Esophagus squamous epithelium (tissue), 5 donors: ENCODE results near the gene AP5Z1. TPM values are rescaled to one million over a fixed set of nuclear protein-coding genes. Genes with fewer than 3 reads are reported as not detected.
A peak's percentile ranks its signal among the peaks of the same experiment; 100 is the strongest.

Source experiments
- DNase-seq: peaks from one replicate; lab custom pipeline; 2025; lab: John Stamatoyannopoulos, UW
- H3K27ac ChIP-seq, 4 donors: fragments of 200-600 bp; sonication (generic); one replicate each; pipeline ENCODE4 v1.5.1; 2016 to 2019; ENCODE audit warnings: mild to moderate bottlenecking in 1 of 4
- H3K27me3 ChIP-seq, 4 donors: fragments of 200-600 bp; sonication (generic); 1 replicate in 3 of 4; 2 replicates in 1 of 4; pipeline versions ENCODE4 v1.5.1 to v1.6.0; 2017 to 2021; ENCODE audit warnings: antibody characterized with exemption in 1 of 4
- H3K36me3 ChIP-seq, 3 donors: fragments of 200-600 bp; sonication (generic); one replicate each; pipeline ENCODE4 v1.5.1; 2016 to 2019
- H3K4me1 ChIP-seq, 3 donors: fragments of 200-600 bp; sonication (generic); one replicate each; pipeline ENCODE4 v1.5.1; 2017 to 2019
- H3K4me3 ChIP-seq, 4 donors: fragments of 200-600 bp; sonication (generic); 1 replicate in 3 of 4; 2 replicates in 1 of 4; pipeline ENCODE4 v1.5.1; 2016 to 2019; ENCODE audit warnings: mild to moderate bottlenecking in 2 of 4, moderate library complexity in 1 of 4
- H3K9me3 ChIP-seq, 3 donors: fragments of 200-600 bp; sonication (generic); one replicate each; pipeline ENCODE4 v1.5.1; 2016 to 2019
- POLR2A ChIP-seq, 4 donors: fragments of 450-650 bp; IDR thresholded peaks; one replicate each; pipeline ENCODE4 v1.6.1; 2017; ENCODE audit warnings: antibody characterized with exemption in 4 of 4, mild to moderate bottlenecking in 4 of 4, moderate library complexity in 3 of 4
- WGBS, 2 donors: methylation state at CpG; one replicate each; pipeline ENCODE4 v1.1.5; 2018; 5-methylcytosine and 5-hydroxymethylcytosine counted together
- intact Hi-C: fragments of 100-400 bp; cut with DNase I; formaldehyde crosslinking; loops from one replicate; pipeline ENCODE4 v1.15.0; 2022
- total RNA-seq, 4 donors: library from RNA; depleted of rRNA; stranded (reverse); fragments of >200 nt; gene quantifications; one replicate each; pipeline ENCODE4 v1.1.0, GENCODE V29; 2016
- TF ChIP-seq, protein P1 (sequence below), 6 experiments: fragments of 450-650 bp in 4 of 6; fragments of 200-600 bp in 2 of 6; sonication (generic) in 2 of 6; IDR thresholded peaks; one replicate each; pipeline ENCODE4 v1.5.1; 2016 to 2019; ENCODE audit warnings: antibody characterized with exemption in 6 of 6, mild to moderate bottlenecking in 4 of 6, moderate library complexity in 4 of 6
- donor health status: DM: yes; HTN: yes; CAD: no.

AP5Z1 gene
- total RNA-seq, 4 donors from 2014 or later: 11.2 to 32.8 (median 23.8) TPM

DNA sequence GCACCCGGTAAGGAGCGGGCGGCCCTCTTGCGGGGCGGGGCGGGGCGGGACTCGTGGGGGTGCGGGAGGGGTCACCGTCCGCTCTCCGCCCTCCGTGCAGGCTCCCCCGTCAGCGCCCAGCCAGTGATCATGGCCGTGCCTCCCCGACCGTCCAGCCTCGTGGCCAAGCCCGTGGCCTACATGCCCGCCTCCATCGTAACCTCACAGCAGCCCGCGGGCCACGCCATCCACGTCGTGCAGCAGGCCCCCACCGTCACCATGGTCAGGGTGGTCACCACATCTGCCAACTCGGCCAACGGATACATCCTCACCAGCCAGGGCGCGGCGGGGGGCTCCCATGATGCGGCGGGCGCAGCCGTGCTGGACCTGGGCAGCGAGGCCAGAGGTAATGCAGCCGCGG is 16.2 kb upstream of the AP5Z1 start:
- 100% methylated on average over 3 of the region's 40 CpGs; no CpG with 5 or more reads in 1 of the 2 donors for WGBS, 2 donors
- TF ChIP-seq POLR2A (IDR thresholded peaks at IDR 0.05): no peak
- TF ChIP-seq, protein P1, sequence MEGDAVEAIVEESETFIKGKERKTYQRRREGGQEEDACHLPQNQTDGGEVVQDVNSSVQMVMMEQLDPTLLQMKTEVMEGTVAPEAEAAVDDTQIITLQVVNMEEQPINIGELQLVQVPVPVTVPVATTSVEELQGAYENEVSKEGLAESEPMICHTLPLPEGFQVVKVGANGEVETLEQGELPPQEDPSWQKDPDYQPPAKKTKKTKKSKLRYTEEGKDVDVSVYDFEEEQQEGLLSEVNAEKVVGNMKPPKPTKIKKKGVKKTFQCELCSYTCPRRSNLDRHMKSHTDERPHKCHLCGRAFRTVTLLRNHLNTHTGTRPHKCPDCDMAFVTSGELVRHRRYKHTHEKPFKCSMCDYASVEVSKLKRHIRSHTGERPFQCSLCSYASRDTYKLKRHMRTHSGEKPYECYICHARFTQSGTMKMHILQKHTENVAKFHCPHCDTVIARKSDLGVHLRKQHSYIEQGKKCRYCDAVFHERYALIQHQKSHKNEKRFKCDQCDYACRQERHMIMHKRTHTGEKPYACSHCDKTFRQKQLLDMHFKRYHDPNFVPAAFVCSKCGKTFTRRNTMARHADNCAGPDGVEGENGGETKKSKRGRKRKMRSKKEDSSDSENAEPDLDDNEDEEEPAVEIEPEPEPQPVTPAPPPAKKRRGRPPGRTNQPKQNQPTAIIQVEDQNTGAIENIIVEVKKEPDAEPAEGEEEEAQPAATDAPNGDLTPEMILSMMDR (IDR thresholded peaks at IDR 0.05): no peak
- Histone ChIP-seq H3K4me3 (no peak overlapping the region), H3K27ac (no peak overlapping the region), H3K9me3 (no peaks in the 10 kb centered on the region), H3K4me1 (peaks cover 0 to 18% (median 6%) of the 10 kb centered on the region in 3 donors), H3K36me3 (peaks cover 52 to 100% (median 79%) of the 10 kb centered on the region in 3 donors), H3K27me3 (no peaks in the 10 kb centered on the region)
- intact Hi-C loops: no loop called here
- no peak for DNase-seq

- Histone ChIP-seq H3K36me3 (peaks cover 48 to 100% (median 65%) of the 10 kb centered on the region in 3 donors), H3K9me3 (no peaks in the 10 kb centered on the region), H3K4me1 (peaks cover 0 to 24% (median 6%) of the 10 kb centered on the region in 3 donors), H3K27me3 (no peaks in the 10 kb centered on the region), H3K27ac (no peak overlapping the region), H3K4me3 (no peak overlapping the region)
- DNase-seq: no peak
- intact Hi-C loops: no loop called here
- 94 to 99% methylated on average over 14 to 17 of the region's 26 CpGs for WGBS, 2 donors
- TF ChIP-seq POLR2A (IDR thresholded peaks at IDR 0.05): no peak
- TF ChIP-seq, protein P1 (IDR thresholded peaks at IDR 0.05): no peak
Measured at GRCh38 chr7:4760952-4761351, 14.5 kb upstream of the AP5Z1 start.

DNA sequence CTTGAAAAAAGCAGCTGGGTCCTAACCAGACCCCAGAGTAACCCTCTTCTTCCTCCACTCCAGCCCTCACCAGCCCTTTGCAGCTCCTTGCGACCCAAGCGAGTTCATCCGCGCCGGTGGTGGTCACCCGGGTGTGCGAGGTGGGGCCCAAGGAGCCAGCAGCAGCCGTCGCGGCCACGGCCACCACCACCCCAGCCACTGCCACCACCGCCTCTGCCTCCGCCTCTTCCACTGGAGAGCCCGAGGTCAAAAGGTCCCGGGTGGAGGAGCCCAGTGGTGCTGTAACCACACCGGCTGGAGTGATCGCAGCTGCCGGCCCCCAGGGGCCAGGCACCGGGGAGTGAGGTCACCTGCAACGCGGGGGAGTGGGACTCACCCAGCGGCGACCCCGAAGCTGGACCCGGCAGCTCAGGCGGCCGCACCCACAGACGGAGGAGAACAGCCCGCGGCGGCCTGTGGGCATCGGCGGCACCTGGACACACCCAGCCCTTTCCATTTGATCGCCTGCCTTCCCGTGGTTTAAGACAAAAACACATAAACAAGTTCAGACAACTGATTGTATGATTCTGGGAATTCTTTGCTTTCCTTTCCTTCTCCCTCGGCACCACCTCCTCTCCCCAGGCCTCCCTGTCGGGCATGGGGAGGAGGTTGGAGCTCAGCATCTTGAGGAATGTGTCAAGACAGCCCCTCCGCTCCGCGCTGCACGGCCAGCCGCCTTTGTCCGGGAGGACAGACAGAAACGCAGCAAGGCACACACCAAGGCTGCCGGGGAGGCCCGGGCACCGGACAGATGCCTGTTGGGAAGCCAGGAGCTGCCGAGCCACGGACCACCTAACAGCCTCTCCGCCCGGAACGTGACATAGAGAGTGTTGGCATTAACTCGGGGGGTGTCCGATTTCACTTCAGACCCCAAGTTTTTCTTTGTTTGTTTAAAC is 13.0 kb upstream of the AP5Z1 start:
- no peak for DNase-seq
- H3K36me3 ChIP-seq: peaks cover 43 to 100% (median 53%) of the 10 kb centered on the region in 3 donors
- no peaks in the 10 kb centered on the region for H3K27me3 ChIP-seq
- H3K4me3 ChIP-seq: no peak overlapping the region
- intact Hi-C loops: no loop called here
- TF ChIP-seq POLR2A (IDR thresholded peaks at IDR 0.05): no peak
- TF ChIP-seq, protein P1 (IDR thresholded peaks at IDR 0.05): no peak
- no peaks in the 10 kb centered on the region for H3K9me3 ChIP-seq
- H3K4me1 ChIP-seq: peaks cover 0 to 24% (median 6%) of the 10 kb centered on the region in 3 donors
- WGBS, 2 donors: 65 to 73% methylated on average over 20 to 31 of the region's 54 CpGs
- peak overlapping the region; percentile 35 to 51 (median 42) for H3K27ac ChIP-seq

- Histone ChIP-seq H3K27me3 (no peaks in the 10 kb centered on the region), H3K4me3 (no peak overlapping the region), H3K27ac (peak overlapping the region in 1 of 4 donors; percentile 42), H3K36me3 (peaks cover 43 to 96% (median 44%) of the 10 kb centered on the region in 3 donors), H3K4me1 (peaks cover 0 to 24% (median 6%) of the 10 kb centered on the region in 3 donors), H3K9me3 (no peaks in the 10 kb centered on the region)
- intact Hi-C loops: no loop called here
- no peak for TF ChIP-seq POLR2A (IDR thresholded peaks at IDR 0.05)
- WGBS, 2 donors: 93 to 95% methylated on average over 8 to 28 of the region's 32 CpGs
- no peak for DNase-seq
Measured at GRCh38 chr7:4763091-4763793, 12.2 kb upstream of the AP5Z1 start.

GRCh38 chr7:4763794-4764185 is 11.6 kb upstream of the AP5Z1 start:
- Histone ChIP-seq H3K27ac (no peak overlapping the region), H3K4me3 (no peak overlapping the region), H3K36me3 (peaks cover 40 to 96% (median 43%) of the 10 kb centered on the region in 3 donors), H3K27me3 (no peaks in the 10 kb centered on the region), H3K9me3 (no peaks in the 10 kb centered on the region), H3K4me1 (peaks cover 0 to 24% (median 6%) of the 10 kb centered on the region in 3 donors)
- DNase-seq: no peak
- intact Hi-C loops: no loop called here
- TF ChIP-seq POLR2A (IDR thresholded peaks at IDR 0.05): no peak
- TF ChIP-seq, protein P1 (IDR thresholded peaks at IDR 0.05): no peak
- WGBS, 2 donors: 95 to 98% methylated on average over 5 to 10 of the region's 21 CpGs
